Gastroesophageal sphincter (tissue), 3 donors: Measurements from ENCODE around the gene ZGRF1.

Source experiments
- EP300 ChIP-seq: sonication (generic); formaldehyde crosslinking; IDR thresholded peaks from one replicate; pipeline ENCODE4 v1.6.1; 2017; ENCODE audit warnings: antibody characterized with exemption, mild to moderate bottlenecking
- POLR2AphosphoS5 ChIP-seq: sonication (generic); formaldehyde crosslinking; IDR thresholded peaks from one replicate; pipeline ENCODE4 v1.6.1; 2017; ENCODE audit warnings: antibody characterized with exemption
- TF ChIP-seq, protein P1 (sequence below), 4 experiments: fragments of 200-600 bp in 2 of 4; fragments of 450-650 bp in 2 of 4; sonication (generic) in 1 of 4; IDR thresholded peaks; one replicate each; pipeline ENCODE4 v1.5.1; 2017 to 2019; ENCODE audit warnings: antibody characterized with exemption in 4 of 4, mild to moderate bottlenecking in 2 of 4, moderate library complexity in 2 of 4

DNA sequence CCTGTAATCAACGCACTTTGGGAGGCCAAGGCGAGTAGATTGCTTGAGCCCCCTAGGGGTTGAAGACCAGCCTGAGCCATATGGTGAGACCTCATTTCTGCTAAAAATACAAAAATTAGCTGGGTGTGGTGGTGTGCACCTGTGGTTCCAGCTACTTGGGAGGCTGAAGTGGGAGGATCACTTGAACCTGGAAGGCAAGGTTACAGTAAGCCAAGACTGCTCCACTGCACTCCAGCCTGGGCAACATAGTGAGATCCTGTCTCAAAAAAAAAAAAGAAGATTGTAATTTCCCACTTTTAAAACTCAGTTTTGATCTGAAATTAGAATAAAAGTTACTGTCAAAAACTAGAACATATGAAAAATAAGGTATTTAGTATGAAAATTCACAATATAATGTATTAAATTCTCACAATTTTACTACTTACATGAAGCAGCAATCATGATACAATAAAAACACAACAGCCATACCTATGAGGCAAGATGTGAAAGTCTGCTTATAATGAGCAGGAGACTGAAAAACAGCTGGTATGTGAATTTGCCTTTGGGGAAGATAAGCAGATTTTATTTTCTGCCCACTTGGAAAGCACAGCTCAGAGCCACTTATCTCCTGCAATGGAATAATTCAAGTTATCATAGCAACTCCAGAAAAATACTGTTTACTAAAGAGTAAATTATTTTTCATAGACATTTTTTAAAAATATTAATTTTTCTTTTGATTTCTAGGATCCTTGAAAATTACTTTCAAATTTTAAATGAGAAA, 50.6 kb downstream of the ZGRF1 start:
- TF ChIP-seq, protein P1, sequence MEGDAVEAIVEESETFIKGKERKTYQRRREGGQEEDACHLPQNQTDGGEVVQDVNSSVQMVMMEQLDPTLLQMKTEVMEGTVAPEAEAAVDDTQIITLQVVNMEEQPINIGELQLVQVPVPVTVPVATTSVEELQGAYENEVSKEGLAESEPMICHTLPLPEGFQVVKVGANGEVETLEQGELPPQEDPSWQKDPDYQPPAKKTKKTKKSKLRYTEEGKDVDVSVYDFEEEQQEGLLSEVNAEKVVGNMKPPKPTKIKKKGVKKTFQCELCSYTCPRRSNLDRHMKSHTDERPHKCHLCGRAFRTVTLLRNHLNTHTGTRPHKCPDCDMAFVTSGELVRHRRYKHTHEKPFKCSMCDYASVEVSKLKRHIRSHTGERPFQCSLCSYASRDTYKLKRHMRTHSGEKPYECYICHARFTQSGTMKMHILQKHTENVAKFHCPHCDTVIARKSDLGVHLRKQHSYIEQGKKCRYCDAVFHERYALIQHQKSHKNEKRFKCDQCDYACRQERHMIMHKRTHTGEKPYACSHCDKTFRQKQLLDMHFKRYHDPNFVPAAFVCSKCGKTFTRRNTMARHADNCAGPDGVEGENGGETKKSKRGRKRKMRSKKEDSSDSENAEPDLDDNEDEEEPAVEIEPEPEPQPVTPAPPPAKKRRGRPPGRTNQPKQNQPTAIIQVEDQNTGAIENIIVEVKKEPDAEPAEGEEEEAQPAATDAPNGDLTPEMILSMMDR (IDR thresholded peaks at IDR 0.05): no peak
- TF ChIP-seq POLR2AphosphoS5 (no peak), EP300 (no peak)
